GM12892 (cell line): ENCODE results near the gene SLC6A3.

Experiments used
- POLR2A ChIP-seq: IDR thresholded peaks from 2 replicates; pipeline ENCODE4 v1.6.1; 2011; ENCODE audit warnings: low read depth, low read length, control low read depth
- POLR2AphosphoS5 ChIP-seq: IDR thresholded peaks from 2 replicates; pipeline ENCODE4 v1.6.1; 2011; ENCODE audit warnings: low read depth, low read length, control low read depth
- TAF1 ChIP-seq: IDR thresholded peaks from 2 replicates; pipeline ENCODE4 v1.6.1; 2011; ENCODE audit warnings: low read depth, mild to moderate bottlenecking, control low read depth, low read length, borderline replicate concordance

DNA sequence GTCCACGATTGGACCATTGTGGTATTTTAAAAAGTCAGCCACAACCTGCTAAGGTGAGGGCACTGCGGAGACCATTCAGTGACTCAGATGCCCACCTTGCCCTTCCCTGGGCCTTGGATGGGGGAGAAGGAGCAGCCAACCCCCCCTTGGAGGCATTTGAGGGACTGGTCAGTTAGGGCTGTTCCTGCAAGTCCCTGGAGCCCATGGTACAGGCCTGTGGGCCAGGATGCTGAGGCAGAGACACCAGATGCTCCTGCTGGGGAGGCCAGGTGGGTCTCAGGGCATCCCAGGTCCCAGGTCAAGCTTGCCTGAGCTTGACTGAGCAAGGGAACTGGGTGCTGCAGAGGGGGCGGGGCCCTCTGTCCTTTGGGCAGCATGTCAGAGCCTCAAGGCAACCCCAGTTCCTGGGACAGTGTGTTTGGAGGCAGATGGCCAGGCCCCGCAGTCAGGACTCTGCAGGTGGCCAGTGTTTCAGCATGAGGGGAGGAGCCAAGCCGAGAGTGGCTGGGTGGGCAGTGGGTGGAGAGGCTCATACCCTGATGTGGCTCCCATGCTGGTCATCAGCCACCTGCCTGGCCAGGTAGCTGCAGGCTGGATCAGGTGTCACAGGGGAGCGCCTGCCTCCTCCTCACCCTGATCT, 27.5 kb downstream of the SLC6A3 start:
- TF ChIP-seq POLR2A (no peak), TAF1 (no peak), POLR2AphosphoS5 (no peak)
